Activated CD8-positive, alpha-beta memory T cell treated with anti-CD3 and anti-CD28 coated beads for 4 hours (primary cell): ENCODE measurements around the gene AIDA.
"Not testable (repeated sequence)": the region's sequence is repeated elsewhere in the genome, so short reads cannot be mapped to it uniquely, and the experiment has no call there.

Experiments used
- DNase-seq, 2 donors: peaks; one replicate each; pipeline ENCODE4 v3.0.0-alpha.2; 2020; ENCODE audit warnings: low read depth in 2 of 2

The AIDA gene, protein sequence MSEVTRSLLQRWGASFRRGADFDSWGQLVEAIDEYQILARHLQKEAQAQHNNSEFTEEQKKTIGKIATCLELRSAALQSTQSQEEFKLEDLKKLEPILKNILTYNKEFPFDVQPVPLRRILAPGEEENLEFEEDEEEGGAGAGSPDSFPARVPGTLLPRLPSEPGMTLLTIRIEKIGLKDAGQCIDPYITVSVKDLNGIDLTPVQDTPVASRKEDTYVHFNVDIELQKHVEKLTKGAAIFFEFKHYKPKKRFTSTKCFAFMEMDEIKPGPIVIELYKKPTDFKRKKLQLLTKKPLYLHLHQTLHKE

DNA sequence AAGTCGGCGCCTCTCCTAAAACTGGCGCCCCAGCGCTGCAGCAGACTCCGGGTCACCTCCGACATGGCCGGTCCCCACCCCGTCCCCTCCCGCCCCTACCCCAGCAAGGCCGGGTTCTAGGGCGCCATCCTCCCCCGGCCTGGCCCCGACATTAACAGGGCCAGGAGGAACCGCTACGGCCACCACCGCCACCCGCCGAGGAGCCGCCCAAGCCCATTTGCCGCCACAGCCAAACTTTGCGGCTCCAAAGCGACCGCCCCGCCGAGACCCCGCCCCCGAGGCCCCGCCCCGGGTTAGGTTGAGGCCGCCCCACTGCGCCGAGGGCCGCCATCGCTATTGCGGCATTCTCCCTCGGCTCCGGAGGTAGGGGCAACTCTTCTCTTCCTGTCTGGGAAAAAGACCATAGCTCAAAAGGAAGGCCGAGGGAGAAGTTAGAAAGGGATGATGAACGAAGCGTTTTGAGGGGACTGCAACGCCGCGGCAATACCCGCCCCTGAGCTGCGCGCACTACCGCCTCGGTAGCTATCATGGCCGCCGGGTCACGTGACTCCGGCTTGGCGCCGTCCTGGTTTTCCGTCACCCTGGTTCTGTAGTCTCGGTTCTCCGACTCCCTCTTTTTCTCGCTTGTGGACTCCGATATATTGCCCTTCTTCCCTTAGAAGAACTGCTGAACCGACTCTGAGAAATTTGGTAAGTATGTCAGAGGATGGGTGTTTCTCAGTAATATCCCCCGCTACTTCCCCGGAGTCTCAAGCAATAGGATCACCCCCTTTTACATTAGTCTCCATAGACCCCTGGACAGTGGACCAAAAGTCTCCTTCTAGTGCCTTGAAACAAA lies at the start of gene AIDA, which contains the start of gene BROX:
Gene AIDA (minus strand): TSS at position 239 of the 838 bp plus-strand sequence. CDS start 174 bp downstream, at position 65.
Gene BROX (plus strand): TSS at position 312 of the 838 bp plus-strand sequence. CDS start 3,136 bp downstream, outside the sequence.
- DNase-seq = peak; percentile 87 to 94

DNA sequence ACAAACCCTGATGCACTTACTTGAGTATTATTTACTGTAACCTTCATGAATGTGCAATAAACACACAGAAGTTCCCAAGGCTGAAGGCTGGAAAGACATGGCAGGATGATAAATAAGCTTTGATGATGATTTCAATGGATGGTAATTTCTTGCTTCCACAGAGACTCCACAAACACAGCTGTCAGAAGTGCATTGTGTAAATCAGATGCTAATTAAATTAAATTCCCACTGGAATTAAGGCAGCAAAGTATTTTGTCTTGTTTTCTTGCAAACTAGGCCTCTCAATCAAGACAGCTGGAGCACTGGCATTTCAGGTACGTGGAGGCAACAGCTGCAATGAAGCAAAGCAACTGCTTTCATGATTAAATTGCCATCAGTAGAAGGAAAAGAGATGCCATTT lies 48.8 kb upstream of the AIDA start:
- no peak for DNase-seq

DNA sequence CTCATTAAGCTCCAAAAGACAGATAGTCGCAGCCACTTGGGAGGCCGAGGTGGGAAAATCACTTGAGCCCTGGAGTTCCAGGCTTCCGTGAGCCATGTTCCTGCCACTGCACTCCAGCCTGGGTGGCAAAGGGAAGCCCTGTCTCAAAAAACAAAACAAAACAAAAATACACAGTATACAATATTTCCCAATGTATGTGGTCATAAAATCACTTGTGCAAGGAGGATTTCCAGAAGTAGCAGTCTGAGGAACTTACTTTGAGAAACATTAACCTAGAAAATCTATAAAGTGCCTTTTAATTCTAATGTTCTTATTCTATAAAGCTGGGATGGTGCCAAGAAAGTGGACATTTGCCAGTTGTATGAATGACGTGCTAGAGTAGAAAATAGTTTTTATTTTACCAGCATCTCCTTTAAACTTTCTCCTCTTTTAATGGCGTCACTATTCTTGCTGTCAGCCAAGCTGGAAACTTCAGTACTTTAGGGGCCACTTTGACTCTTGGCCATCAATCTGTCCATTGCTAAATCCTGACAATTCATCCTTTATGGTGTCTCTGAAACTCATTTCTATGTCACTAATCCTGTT lies 47.3 kb upstream of the AIDA start:
- no peak for DNase-seq

DNA sequence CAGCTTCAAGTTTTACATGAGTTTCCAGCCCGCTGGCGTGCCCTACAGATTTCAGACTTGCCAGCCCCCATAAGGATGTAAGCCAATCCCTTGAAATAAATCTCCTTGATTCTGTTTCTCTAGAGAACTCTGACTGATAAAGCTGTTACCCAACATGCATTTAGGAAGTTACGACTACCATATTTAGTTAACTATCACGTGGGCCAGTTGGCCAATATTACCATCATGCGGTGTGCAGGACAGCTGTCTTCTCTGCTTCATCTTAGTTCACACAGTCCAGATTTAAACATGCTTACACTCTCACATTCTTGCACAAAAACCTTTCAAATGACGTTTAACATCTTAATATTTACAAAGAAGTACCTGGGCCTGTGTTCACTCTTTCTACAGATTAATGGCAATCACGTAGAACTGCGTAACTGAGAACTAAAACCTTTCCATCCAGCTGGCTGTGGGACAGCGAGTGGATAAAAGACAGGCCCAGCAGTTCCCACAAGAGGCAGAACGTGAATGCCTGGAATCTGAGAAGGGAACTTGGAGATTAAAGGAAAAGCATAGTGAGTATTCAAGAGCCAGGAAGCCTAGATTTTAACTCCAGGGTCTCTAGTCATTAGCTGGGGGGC lies 45.5 kb upstream of the AIDA start:
- DNase-seq = no peak

DNA sequence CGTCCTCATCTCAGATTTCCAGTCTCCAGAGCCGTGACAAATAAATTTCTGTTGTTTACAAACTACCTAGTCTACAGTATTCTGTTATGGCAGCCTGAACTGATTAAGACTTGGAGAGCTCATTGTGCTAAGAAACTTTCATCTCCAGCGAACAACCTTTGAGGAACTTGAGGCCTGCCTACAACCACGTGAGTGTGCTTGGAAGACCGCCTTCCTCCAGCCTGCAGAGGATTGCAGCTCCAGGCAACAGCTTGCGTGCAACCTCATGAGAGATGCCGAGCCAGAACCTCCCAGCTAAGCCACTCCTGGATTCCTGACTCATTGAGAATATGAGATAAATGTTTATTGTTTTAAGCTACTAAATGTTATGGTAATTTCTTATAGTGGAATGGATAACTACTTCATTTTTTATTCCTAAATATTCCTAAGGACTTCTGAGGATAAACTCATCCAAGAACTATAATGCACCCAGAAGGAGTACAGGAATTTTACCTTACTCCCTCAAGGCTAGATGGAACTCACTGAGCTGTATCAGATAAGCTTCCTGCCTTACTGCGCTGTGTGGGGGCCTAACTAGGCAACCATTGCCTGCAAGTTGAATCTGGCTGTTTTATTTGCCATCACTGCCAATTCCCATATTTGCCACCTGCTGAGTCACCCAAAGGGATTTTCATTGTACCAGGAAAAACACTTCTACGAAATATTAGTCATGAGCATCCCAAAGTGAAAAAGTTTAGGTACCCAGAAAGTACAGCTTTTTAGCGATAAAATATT lies 42.3 kb upstream of the AIDA start:
- no peak for DNase-seq

DNA sequence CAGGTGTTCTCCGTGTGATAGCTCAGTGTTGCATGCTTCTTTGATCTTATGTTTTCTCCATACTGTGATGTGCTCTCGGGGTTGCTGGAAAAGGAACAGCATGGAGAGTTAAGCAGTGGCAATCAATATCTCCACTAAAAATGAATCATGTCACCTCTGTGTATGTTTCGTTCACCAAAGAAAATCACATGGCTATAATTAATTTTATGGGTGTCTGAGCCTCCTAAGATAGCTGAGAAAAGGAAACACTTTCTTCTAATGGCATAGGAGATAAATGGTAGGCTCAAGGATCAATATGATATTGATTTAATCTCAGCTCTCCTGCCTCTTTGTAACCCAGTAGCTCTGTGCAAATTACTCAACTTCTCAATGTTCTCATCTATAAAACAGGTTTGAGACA lies 39.0 kb upstream of the AIDA start:
- DNase-seq = no peak

DNA sequence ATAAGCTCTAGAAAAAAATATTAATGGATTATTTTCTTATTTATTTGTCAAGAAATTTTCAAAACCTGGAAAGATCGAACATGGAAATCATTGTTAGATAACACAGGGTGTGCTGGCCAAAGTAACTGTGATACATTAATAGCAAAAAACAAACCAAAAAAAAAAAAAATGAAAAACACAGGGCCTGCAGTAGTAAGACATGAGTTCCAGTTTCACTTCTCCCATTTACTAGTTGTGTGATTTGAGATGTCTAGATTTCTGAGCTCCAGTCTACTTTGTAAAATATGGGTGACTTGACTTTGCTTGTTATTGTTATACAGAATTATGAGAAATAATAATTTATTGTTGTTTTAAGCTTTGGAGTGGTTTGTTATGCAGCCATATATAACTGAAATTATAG lies 38.4 kb upstream of the AIDA start:
- no peak for DNase-seq

DNA sequence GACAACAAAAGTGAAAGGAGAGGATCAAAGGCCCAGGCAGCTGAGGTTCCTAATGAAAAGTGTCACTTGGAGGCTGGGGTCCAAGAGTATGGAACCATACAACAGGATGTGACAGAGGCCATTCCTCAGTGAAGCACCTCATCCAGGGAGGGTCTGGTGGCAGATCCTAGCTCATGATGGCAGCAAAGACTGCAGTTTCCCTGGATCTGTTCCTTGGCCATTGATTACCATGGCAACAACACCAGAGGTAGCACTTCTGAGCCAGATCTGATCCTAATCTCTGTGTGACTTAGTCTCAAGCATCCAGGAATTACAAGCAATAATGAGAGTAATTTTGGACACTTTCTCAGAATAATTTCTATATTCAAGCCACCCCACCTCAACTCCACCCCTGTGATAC lies 37.6 kb upstream of the AIDA start:
- no peak for DNase-seq

DNA sequence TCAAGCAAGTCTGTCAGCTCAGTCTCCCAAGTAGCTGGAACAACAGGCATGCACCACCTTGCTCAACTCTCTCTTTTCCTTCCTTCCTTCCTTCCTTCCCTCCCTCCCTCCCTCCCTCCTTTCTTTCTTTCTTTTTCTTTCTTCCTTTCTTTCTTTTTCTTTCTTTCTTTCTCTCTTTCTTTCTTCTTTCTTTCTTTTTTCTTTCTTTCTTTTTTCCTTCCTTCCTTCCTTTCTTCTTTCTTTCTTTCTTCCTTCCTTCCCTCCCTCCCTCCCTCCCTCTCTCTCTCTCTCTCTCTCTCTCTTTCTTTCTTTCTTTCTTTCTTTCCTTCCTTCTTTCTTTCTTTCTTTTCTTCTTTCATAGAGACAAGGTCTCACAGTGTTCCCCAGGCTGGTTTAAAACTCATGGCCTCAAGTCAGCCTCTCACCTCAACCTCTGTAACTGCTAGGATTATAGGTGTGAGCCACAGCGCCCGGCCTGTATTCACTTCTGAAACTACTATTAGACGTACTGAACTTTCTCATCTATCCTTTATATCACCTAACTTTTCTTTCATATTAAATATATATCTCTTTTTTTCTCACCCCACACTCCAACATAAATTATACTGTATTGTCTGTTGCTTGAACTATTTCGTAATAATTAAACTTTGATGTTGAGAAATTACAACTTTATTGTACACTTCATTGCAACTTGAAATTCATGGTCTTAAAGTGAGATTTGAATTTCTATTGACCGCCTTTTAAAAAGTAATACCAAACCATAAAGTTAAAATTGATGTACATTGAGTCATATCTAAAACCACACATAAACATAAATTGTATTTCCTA lies 29.6 kb upstream of the AIDA start:
- not testable (repeated sequence) for DNase-seq

DNA sequence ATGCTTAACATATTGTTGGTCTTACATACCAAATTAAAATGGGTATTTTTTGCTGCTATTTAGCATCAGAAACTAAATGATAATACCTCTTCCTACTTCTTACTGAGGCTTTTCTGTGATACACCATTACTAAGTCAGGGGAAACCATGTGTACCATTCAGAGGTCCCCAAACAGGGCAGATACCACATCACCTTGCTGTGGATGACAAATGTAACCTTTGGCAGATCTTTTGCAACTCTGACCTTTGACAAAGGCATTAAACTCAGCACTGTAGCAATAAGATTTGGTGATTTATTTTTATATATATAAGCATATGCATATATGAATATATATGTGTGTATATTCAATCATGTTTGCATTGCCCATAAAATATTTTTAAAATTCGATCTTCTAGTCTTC lies 27.6 kb upstream of the AIDA start:
- no peak for DNase-seq

DNA sequence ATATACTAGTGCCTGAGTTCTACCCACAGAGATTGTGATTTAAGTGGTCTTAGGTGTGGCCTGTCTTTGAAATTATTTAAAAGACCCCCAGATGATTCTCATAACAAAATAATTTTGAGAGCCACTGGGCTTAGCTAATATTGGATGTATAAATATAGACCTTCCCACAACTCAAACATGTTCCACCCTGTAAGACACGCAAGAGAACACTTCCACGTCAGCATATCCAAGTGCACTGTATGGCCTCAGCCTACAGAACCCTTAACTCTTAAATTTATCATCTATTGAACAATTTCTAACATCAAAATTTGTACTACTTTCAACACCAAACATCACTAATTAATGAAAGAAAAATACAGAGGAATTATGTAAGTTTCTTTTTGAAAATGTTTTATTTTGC lies 27.2 kb upstream of the AIDA start:
- no peak for DNase-seq

DNA sequence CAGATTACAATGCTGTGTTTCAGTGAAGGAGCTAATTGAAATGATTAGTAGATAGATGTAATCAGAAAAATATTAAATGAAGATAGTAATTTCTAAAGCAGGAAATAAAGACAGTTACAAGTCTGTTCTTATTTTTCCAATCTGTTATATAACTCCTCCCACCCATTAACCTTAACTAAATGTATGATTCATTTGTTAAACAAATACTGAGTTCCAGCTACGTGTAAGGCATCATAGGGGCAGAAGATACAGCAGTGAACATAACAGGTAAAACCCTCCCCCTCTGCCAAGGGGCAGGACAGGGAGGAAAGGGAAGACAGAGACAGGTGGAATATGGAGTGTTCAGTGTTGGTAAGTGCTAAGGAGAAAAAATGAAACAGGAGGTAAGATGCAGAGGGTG lies 24.7 kb upstream of the AIDA start, which contains the start of gene FAM177B:
Gene FAM177B (plus strand): TSS at position 231 of the 400 bp plus-strand sequence. CDS start 9,344 bp downstream, outside the sequence.
- DNase-seq = no peak

DNA sequence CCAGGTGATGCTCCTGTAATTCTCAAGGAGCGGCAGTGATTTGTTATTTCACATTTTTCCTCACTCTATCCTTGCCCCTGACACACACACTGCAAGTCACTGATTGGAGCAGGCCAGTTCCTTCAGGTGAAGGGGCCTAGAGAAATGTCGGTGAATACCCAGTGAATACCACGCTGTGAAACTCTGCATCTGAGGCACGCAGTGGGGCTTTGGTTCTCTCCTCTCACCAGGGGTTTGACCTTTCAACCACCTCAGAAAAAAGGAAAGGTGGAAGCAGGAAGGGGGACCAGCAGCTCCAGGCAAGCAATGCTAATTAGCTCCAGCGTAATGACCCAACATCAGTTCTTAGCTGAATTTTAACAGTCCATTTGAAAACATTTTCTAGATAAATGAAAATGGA lies 24.2 kb upstream of the AIDA start:
- DNase-seq = no peak

DNA sequence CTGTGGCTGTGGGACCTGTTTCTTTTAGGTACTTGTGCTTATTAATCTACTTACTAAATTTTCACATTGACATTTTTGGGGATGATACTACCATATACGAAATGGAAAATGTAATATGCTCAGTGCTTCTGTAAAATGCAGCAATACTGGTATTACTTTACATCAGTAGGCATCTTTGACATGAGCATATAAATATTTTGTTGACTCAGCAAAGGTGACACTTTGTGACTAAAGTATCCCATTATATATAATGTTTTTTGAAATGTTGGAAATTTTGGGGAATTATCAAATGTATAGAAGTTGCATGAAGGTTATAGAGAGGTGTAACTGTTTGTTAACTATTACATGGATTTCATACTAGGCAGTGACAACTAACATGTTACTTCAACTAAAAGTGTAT lies 22.4 kb upstream of the AIDA start:
- DNase-seq = no peak

DNA sequence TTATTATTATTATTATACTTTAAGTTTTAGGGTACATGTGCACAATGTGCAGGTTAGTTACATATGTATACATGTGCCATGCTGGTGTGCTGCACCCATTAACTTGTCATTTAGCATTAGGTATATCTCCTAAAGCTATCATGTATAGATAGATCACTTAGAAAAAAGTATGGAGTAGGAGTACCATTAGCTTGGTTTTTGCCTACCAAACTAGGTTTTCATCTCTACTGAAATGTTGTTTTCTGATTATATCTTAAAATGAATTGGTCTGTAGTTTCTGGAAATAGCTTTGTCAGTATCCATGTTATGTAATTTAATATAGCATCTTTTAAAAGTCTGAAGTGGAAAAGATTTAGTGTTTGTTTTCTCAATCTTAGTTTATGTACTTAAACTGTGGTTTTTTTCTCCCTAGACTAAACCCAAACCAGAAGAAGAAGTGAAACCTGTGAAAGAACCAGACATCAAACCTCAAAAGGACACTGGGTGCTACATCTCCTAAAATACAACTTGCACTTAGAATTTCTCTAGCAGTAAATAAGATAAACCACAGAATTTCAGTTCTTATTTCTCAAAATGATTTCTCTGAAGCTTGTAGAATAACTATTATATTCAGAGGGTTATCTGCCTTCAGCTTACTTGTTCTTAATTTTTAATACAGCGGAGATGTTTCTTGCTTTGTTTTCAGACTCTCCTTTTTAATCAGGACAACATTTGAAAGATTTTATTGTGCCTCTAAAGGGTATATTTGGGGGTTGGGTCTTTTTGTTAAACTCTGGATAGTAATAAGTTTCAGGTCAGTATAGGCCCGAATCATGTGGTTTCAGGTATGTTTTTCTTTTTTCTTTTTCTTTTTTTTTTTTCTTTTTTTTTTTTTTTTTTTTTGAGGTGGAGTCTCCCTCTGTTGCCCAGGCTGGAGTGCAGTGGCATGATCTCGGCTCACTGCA lies 20.2 kb upstream of the AIDA start:
- DNase-seq = no peak

DNA sequence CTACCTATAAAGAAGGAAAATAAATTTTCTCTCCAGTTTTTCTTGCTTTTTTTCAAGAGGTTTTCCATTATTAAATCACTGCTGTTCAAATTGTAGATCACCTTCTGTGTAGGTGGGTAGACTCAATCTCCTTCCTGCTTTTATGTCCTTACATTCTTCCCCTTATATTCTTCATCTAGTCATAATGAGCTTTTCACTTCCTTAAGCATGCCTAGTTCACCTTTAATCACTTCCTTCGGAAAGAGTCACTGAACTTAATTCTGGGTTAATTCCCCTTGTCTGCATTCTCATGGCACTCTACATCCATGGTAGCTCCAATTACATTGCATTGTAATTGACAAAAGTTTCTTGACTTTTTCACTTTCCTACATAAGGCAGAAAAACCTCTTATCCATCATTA lies 18.6 kb upstream of the AIDA start:
- no peak for DNase-seq

DNA sequence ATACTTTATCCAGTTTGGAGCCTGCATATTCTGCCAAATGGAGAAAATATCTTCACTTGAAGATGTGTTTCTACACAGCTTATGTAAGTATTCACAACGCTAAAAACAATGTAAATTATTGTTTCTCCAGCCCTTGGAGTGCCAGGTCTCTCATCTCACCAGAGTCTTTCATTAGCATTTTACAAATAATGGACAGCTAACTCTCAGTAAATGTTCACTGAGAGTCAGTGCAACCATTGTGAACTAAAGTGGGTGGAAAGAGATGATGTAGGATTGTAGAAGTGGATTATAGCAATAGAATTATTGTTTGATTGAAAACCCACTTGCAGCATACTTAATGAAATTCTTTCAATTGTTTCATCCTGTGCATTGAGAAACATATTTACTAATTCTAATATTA lies 16.5 kb upstream of the AIDA start:
- no peak for DNase-seq

DNA sequence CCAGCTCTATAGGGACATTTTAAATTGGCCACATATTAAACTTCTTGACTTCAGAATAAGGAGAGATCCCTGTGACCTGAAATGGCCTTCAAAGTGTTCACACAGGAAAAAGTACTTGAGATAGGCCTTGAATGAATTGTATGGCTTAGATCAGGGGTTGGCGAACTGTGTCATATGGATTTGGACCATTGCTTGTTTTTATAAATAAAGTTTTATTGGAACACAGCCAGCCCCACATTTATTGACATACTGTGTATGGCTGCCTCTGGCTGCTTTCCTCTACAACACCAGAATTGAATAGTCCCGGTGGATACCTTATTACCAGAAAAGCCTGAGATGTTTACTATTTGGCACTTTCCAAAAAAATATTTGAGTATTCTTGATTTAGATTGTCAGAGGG lies 4.1 kb upstream of the AIDA start:
- no peak for DNase-seq
